Bronchial epithelial cell (primary cell): Measurements from ENCODE around the gene MAGI2. TPM values are rescaled to one million over a fixed set of nuclear protein-coding genes. Genes with fewer than 3 reads are reported as not detected.
A peak's percentile ranks its signal among the peaks of the same experiment; 100 is the strongest.
"Not testable (repeated sequence)": the region's sequence is repeated elsewhere in the genome, so short reads cannot be mapped to it uniquely, and the experiment has no call there.

Experiments used
- DNase-seq: peaks from one replicate; pipeline ENCODE4 v3.0.0-alpha.2; 2010; ENCODE audit warnings: low read depth
- FAIRE-seq: peaks from 2 replicates; lab custom pipeline; 2011; peaks lifted over from hg19 to GRCh38; lab: Jason Lieb, UNC
- H3K27me3 ChIP-seq: 2 replicates; pipeline ENCODE4 v1.5.1; 2011; ENCODE audit warnings: low read length; ENCODE audit not compliant: control insufficient read depth, insufficient read depth
- H3K36me3 ChIP-seq: 2 replicates; pipeline ENCODE4 v1.5.1; 2011; ENCODE audit warnings: low read length; ENCODE audit not compliant: control insufficient read depth, insufficient read depth
- H3K4me3 ChIP-seq: 2 replicates; pipeline ENCODE4 v1.5.1; 2011; ENCODE audit warnings: mild to moderate bottlenecking, low read depth, low read length, control low read depth
- total RNA-seq: library from RNA; depleted of rRNA; stranded (reverse); fragments of >200 nt; gene quantifications from 2 replicates; pipeline ENCODE4 v1.2.1, GENCODE V29; 2014
- TF ChIP-seq, protein P1 (sequence below): IDR thresholded peaks from 2 replicates; pipeline ENCODE4 v1.5.1; 2011; ENCODE audit warnings: mild to moderate bottlenecking, moderate library complexity, low read length, control low read depth, inconsistent platforms; ENCODE audit not compliant: insufficient read depth, severe bottlenecking

The MAGI2 gene
- total RNA-seq, 1 donor from 2014 or later = 2.6 TPM

DNA sequence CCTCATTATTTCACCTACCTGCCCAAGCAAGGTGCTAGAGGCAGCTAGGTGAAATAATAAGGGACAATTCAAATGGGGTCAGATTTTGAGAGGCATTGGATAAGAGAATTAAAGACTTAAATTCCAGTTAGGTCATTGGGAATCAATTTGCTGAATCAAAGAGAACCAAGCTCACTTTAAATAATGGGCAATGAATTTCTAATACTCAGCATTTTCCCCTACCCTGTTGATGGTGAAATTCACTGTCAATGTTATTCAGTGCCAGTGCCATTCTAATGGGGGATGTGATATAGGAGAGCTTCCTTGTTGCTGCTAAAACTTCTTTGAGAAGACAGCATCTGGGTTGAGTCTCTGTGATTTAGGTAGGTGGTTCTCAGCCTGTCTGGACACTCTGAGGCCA lies 1145.6 kb downstream of the MAGI2 start:
- Histone ChIP-seq H3K4me3 (no peak overlapping the region), H3K36me3 (no peaks in the 10 kb centered on the region), H3K27me3 (no peaks in the 10 kb centered on the region)
- DNase-seq (no peak), FAIRE-seq (no peak)
- TF ChIP-seq, protein P1, sequence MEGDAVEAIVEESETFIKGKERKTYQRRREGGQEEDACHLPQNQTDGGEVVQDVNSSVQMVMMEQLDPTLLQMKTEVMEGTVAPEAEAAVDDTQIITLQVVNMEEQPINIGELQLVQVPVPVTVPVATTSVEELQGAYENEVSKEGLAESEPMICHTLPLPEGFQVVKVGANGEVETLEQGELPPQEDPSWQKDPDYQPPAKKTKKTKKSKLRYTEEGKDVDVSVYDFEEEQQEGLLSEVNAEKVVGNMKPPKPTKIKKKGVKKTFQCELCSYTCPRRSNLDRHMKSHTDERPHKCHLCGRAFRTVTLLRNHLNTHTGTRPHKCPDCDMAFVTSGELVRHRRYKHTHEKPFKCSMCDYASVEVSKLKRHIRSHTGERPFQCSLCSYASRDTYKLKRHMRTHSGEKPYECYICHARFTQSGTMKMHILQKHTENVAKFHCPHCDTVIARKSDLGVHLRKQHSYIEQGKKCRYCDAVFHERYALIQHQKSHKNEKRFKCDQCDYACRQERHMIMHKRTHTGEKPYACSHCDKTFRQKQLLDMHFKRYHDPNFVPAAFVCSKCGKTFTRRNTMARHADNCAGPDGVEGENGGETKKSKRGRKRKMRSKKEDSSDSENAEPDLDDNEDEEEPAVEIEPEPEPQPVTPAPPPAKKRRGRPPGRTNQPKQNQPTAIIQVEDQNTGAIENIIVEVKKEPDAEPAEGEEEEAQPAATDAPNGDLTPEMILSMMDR = no peak

DNA sequence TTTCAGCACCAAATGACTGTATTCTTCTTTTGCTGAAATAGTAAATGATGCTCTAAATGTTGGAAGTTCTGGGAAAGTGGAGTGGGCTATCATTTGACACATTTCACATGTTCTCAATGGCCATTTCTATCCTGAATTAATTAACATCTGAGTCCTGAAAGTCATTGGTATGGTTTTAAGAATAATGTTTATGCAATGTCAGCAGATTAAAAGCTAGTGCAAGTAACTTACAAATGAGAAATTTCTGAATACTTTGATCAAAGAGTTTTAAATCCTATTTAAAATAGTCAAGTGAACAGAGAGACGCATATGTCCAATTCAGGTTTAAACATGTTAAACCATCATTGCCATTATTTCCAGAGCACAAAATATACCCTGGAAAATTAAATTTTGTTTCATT lies 1146.8 kb downstream of the MAGI2 start:
- TF ChIP-seq, protein P1 = no peak
- Histone ChIP-seq H3K4me3 (no peak overlapping the region), H3K36me3 (no peaks in the 10 kb centered on the region), H3K27me3 (no peaks in the 10 kb centered on the region)
- no peak for FAIRE-seq
- DNase-seq = no peak

DNA sequence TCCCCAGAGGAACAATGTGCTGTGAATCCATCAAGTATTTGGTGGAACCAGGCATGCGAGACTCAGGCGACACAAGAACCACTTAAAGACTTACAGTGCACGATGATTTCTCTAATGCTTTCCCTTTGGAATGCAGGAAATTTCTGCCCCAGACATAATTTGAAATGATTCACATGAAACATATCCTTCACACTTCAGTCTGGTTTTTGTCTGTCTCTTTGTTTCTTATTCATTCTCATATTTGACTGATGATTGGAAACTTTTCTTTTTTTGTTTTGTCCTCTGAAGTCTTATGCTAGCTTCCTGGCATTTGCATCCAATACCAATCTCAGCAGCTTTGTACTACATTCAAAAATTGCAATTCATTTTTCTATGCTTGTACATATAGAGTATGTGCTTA lies 1152.1 kb downstream of the MAGI2 start:
- no peak for FAIRE-seq
- Histone ChIP-seq H3K27me3 (no peaks in the 10 kb centered on the region), H3K4me3 (no peak overlapping the region), H3K36me3 (no peaks in the 10 kb centered on the region)
- TF ChIP-seq, protein P1 = no peak
- DNase-seq = peak; percentile 23

DNA sequence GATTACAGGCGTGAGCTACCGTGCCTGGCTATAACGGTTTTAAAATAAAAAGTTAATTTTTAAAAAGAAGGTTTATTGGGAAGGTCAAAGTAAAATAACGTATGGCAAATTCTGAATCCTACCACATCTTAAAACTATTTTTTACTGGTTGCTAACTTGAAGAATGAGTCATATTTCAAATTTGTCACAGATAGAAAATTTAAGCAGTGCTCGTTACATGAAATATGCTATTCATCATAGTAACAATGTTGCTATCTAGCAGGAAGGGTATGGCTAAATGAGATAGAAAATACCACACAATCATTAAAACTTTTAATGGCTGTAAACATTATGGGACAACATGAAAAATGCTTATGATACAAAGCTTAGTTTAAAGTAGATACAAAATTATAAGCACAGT lies 1154.4 kb downstream of the MAGI2 start:
- TF ChIP-seq, protein P1 = no peak
- DNase-seq (no peak), FAIRE-seq (no peak)
- Histone ChIP-seq H3K4me3 (no peak overlapping the region), H3K36me3 (no peaks in the 10 kb centered on the region), H3K27me3 (no peaks in the 10 kb centered on the region)

DNA sequence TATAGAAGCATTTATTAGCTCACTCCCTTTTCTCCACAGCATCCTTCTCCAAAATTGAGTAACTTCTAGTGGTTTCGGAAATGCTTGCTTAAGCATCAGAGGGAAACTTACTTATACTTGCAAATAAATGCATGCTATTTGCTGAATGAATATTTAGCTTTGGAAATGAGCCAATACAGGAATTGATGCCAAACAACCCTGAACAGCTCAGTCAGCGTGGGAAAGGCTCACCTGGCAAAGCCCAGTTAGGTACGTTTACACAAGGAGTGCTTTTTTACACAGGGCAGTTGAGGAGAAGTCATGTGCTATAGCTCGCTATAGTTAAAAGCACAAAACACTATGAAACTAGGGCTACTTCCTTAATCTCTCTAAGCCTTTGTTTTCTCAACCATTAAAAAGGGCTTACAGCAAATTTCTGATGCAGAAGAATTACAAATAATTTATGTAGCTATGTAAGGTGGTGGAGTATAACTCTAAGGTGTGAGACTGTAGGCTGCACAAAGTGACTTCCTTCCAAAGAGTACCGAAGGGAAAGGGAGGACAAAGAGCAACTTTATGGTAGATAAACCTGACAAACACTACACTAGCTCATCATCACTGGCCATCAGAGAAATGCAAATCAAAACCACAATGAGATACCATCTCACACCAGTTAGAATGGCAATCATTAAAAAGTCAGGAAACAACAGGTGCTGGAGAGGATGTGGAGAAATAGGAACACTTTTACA lies 1156.7 kb downstream of the MAGI2 start:
- TF ChIP-seq, protein P1 = no peak
- peak; percentile 40 for DNase-seq

DNA sequence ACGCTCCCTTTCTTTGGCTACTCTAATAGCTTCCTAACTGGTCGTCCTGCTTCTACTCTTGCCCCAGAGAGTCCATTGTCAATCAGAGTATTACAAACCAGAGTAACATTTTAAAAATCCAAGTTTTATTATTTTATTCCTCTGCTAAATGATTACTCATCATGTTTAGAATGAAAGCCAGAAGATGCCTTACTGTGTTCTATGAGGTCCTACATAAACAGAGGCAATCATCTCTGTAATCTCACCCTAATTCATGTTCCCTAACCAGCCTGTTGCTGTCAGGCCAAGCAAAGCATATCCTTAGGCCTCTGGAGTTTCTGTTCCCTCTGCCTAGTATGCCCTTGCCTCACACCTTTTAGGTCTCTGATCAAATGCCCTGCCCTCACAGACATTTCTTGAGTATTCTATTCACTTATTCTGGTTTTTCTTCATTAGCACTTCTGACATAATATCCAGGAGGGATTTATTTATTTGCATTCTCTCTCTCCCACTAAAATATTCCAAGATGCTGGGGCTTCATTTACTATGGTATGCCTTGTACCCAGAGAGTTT lies 1157.3 kb downstream of the MAGI2 start:
- H3K4me3 ChIP-seq = no peak overlapping the region
- H3K27me3 ChIP-seq = no peaks in the 10 kb centered on the region
- no peaks in the 10 kb centered on the region for H3K36me3 ChIP-seq
- TF ChIP-seq, protein P1 = no peak
- no peak for DNase-seq
- no peak for FAIRE-seq

More for the DNA sequence above, 1156.7 kb downstream of the MAGI2 start:
- no peak for FAIRE-seq
- Histone ChIP-seq H3K27me3 (no peaks in the 10 kb centered on the region), H3K4me3 (no peak overlapping the region), H3K36me3 (no peaks in the 10 kb centered on the region)

DNA sequence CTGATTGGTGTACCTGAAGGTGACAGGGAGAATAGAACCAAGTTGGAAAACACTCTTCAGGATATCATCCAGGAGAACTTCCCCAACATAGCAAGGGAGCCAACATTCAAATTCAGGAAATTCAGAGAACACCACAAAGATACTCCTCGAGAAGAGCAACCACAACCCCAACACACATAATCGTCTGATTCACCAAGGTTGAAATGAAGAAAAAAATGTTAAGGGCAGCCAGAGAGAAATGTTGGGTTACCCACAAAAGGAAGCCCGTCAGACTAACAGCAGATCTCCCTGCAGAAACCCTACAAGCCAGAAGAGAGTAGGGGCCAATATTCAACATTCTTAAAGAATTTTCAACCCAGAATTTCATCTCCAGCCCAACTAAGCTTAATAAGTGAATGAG lies 1164.0 kb downstream of the MAGI2 start:
- FAIRE-seq, H3K27me3 ChIP-seq, H3K4me3 ChIP-seq, H3K36me3 ChIP-seq, DNase-seq: not testable (repeated sequence)
